Stimulated activated memory B cell treated with anti-CD40 and anti-IgM and Interleukin-4, amounts not matched to agents 10 μg/mL and 1 μg/mL and 100 μg/mL, for 72 hours (primary cell): ENCODE data around the gene STRA8.

Experiments
- ATAC-seq: fragments of 150-1000 bp; cut with Tn5 transposase; 2 replicates; pipeline ENCODE4 v1.10.0; 2021
- H3K27ac Mint-ChIP-seq: one replicate; pipeline ENCODE4 v1.8.0; 2022; ENCODE audit warnings: mild to moderate bottlenecking, mixed read lengths
- H3K27me3 Mint-ChIP-seq: one replicate; pipeline ENCODE4 v1.8.0; 2022; ENCODE audit warnings: mixed read lengths
- H3K36me3 Mint-ChIP-seq: one replicate; pipeline ENCODE4 v1.8.0; 2022; ENCODE audit warnings: mixed read lengths
- H3K4me1 Mint-ChIP-seq: one replicate; pipeline ENCODE4 v1.8.0; 2022; ENCODE audit warnings: mixed read lengths
- H3K4me3 Mint-ChIP-seq: one replicate; pipeline ENCODE4 v1.8.0; 2022; ENCODE audit warnings: mild to moderate bottlenecking, moderate library complexity, mixed read lengths
- H3K9me3 Mint-ChIP-seq: one replicate; pipeline ENCODE4 v1.8.0; 2022; ENCODE audit warnings: mixed read lengths

The STRA8 gene

DNA sequence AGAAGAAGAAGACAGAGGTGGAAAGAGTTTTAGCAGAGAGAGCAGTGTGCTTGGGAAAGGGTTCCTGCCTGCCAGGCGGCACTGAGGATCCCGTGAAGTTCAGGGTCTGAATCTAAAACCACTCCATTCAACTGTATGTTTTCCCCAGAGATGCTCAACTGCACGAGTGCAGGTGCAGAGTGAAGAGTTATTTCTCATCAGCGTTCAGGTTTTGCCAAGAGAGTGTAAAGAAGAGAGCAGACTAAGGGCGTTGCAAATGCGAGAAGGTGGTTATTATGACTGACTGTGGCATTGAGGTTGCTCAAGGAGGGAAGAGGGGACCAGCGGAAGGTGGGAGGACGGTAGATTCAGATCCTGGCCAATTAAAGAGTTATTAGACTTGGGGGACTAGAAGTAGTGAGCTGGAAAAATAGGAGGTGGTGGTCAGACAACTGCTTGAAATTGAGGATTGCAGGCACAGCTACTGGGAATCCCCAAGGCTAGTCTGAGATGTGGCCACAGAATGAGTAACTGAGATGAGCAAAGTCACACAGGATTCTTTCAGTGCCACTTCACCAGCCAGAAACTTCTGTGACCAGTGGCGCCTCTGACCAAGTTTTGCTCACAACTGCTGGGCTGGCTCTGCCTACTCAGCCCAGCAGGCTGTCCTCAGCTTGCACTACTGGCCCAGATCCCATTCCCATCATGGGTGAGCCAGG, 29.1 kb downstream of the STRA8 start:
- H3K27ac Mint-ChIP-seq = no peak overlapping the region
- H3K36me3 Mint-ChIP-seq = no peaks in the 10 kb centered on the region
- H3K27me3 Mint-ChIP-seq = peaks cover 23% of the 10 kb centered on the region
- H3K4me1 Mint-ChIP-seq = no peaks in the 10 kb centered on the region
- ATAC-seq = no peak
- no peak overlapping the region for H3K4me3 Mint-ChIP-seq
- H3K9me3 Mint-ChIP-seq = peaks cover 16% of the 10 kb centered on the region

DNA sequence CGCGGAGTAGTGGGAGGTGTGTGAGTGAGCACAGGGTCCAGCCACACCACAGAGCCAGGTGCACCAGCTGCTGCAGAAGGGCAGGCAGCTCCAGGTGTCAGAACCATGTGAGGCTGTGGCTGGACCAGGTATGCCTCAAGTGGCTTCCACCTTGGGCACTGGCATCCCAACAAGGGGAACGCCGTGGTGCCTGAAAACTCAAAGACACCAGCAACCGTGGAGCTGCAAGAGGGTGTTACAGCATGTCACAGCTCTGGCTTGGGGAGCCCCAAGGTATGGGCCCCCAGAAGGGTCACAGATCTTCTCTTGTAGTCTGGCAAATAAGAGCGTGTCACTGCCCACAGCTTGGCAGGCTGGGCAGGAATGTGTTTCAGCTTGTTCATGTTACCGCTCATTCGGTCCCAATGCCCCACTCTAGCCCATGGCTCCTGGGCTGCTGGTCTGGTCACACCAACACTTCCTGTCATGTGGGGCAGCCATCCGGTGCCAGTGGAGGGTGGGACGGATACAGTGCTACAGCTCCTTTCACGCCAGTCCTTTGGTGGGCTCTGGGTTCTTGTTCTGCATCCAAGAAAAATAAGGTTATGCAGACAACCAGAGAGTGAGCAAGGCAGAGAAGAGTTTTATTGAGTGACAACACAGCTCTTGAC, 29.8 kb downstream of the STRA8 start:
- Mint-ChIP-seq H3K27ac (no peak overlapping the region), H3K4me1 (no peaks in the 10 kb centered on the region), H3K9me3 (peaks cover 16% of the 10 kb centered on the region), H3K27me3 (peaks cover 29% of the 10 kb centered on the region), H3K4me3 (no peak overlapping the region), H3K36me3 (no peaks in the 10 kb centered on the region)
- no peak for ATAC-seq

DNA sequence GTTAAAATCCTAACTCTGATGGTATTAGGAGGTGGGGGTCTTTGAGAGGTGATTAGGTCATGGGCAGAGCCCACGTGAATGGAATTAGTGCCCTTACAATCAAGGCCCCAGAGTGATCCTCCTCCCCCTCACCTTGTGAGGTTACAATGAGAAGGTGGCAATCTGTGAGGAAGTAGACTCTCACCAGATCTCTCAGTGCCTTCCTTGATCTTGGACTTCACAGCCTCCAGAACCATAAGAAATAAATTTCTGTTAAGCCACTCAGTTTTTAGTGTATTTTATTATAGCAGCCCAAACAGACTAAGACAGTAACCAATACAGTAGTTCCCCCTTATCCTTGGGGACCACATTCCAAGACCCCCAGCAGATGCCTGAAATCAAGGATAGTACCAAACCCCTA, 32.0 kb downstream of the STRA8 start:
- no peak for ATAC-seq
- Mint-ChIP-seq H3K27ac (no peak overlapping the region), H3K36me3 (no peaks in the 10 kb centered on the region), H3K4me3 (no peak overlapping the region), H3K4me1 (no peaks in the 10 kb centered on the region), H3K27me3 (peaks cover 50% of the 10 kb centered on the region), H3K9me3 (peaks cover 16% of the 10 kb centered on the region)

DNA sequence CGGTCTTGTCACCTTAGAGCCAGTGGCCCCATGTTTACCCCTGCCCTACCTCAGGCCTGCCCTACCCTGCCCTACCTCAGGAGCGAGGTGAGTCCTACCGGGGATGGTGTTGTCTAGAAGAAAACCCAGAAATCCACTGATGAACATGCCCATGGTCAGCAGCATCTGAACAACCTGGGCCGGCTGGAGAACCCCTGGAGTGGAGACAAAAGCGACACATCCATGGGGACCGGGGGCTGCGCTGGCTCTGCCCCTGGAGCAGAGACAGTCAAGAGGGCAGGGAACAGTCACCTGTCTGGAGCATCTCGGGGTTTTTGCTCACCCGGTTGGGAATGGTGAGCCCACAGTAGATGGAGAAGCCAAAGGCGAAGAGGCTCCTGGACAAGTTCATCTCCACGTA, 36.3 kb downstream of the STRA8 start:
- Mint-ChIP-seq H3K9me3 (peaks cover 9% of the 10 kb centered on the region), H3K27ac (no peak overlapping the region), H3K4me1 (no peaks in the 10 kb centered on the region), H3K4me3 (no peak overlapping the region), H3K36me3 (no peaks in the 10 kb centered on the region), H3K27me3 (peaks cover 45% of the 10 kb centered on the region)
- ATAC-seq = peak; percentile 43

DNA sequence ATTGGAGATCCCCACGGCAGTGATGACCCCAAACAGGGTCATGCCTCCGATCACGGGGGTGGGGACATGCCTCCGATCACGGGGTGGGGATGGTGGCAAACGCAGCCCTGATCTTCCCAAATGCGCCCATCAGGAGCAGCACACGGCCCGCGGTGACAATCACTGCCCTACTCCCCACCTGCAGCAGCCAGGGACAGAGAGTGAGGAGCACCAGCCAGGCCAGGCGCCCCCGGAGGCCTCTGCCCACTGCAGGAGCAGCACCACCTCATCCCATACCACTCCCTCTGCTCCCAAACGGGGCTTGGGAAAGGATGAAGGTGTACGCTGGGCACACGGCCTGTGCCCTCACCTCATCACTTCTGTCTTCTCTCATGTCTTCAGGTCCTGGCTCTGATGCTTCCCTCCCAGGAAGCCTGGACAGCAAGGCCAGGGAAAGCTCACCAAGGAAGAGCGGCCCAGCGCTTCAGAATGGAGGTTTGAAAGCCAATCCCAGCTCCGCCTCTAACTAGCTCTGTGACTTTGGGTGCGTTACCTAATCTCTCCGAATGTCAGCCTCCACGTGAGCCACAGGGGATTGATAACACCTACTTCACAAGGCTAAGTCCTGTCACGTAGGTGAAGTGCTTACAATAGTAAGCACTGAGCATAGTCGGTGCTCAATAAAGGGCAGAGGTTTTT, 37.1 kb downstream of the STRA8 start:
- H3K27me3 Mint-ChIP-seq = peaks cover 45% of the 10 kb centered on the region
- no peak for ATAC-seq
- H3K4me3 Mint-ChIP-seq = no peak overlapping the region
- peaks cover 7% of the 10 kb centered on the region for H3K9me3 Mint-ChIP-seq
- no peaks in the 10 kb centered on the region for H3K4me1 Mint-ChIP-seq
- peak overlapping the region; percentile 29 for H3K27ac Mint-ChIP-seq
- H3K36me3 Mint-ChIP-seq = no peaks in the 10 kb centered on the region

DNA sequence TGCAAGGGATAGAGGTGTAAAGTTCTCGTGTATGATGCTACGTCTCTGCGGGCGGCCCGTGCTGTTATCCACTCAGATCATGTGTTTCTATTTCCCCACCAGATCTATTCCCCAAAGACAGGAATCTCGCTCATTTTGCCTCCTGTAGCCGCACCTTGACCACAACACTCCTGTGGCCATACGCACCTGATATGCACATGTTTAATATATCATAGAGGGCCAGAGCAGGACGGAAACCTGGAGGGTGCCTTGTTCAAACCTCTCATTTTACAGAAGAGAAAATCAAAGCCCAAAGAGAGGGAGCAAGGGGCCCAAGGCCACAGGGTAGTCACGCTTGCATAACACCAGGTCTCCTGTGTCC, 37.6 kb downstream of the STRA8 start:
- Mint-ChIP-seq H3K4me1 (no peaks in the 10 kb centered on the region), H3K4me3 (no peak overlapping the region), H3K27ac (peak overlapping the region; percentile 29), H3K36me3 (no peaks in the 10 kb centered on the region), H3K9me3 (peaks cover 7% of the 10 kb centered on the region), H3K27me3 (peaks cover 45% of the 10 kb centered on the region)
- no peak for ATAC-seq

DNA sequence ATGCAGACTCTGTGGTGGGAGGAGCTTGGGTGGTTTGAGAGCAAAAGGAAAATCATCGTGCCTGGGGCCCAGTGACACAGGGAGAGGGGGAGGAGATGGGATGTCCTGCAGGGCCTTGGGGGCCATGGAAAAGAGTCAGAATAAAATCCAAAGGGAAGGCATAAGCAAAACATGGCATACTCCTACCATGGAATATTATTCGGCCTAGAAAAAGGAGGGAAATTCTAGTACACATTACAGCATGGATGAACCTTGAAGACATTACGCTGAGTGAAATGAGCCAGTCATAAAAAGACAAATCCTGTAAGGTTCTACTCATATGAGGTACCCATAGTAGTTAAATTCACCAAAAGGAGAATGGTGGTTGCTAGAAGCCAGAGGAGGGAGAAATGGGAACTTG, 38.7 kb downstream of the STRA8 start:
- Mint-ChIP-seq H3K27me3 (peaks cover 45% of the 10 kb centered on the region), H3K4me1 (no peaks in the 10 kb centered on the region), H3K4me3 (no peak overlapping the region), H3K36me3 (no peaks in the 10 kb centered on the region), H3K27ac (no peak overlapping the region), H3K9me3 (peaks cover 4% of the 10 kb centered on the region)
- ATAC-seq = no peak

DNA sequence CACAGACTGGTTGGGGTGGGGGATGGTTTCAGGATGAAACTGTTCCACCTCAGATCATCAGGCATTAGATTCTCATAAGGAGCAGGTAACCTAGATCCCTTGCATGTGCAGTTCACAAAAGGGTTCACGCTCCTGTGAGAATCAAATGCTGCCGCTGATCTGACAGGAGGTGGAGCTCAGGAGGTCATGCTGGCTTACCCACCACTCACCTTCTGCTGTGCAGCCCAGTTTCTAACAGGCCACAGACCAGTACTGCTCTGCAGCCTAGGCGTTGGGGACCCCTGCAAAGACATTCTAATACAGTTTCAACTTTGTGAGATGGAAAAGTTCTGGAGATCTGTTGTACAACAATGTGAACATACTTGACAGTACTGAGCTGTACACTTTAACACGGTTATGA, 39.9 kb downstream of the STRA8 start:
- Mint-ChIP-seq H3K4me3 (no peak overlapping the region), H3K27me3 (peaks cover 33% of the 10 kb centered on the region), H3K4me1 (no peaks in the 10 kb centered on the region), H3K36me3 (no peaks in the 10 kb centered on the region), H3K27ac (no peak overlapping the region), H3K9me3 (peaks cover 4% of the 10 kb centered on the region)
- no peak for ATAC-seq

DNA sequence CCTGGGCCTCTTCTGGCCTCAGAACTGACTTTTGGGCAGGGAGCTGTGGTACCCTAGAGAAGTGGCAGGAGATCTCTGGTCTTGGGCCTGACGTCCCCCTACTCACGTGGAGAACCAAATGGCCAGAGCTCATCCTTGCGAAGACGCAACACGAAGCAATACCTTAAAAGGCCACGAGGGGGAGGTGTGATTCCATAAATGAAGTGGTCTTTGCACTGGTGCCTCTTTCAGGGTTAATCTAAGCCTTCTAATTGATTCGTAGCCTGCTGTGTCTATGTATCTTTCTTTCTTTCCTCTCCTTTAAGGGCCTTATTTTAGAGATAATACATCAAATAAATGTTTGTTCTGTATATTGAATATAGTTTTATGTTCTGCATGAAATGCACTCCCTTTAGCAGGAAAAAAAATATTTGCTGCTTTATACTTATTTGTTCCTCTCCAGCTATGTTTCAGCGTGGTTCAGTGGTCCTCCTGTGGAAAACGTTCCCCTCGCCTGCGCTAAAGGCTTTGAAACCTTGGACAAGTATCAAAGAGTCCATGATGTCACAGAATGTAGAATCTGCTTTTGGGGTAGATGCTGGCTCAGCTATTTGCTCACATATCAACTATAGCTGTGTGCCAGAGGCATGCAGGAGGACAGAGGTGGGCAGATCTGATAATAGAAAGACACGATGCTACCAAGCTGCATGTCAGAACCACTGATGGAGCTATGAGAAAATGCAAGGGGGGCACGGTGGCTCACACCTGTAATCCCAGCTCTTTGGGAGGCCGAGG, 41.0 kb downstream of the STRA8 start:
- ATAC-seq = peak; percentile 72

DNA sequence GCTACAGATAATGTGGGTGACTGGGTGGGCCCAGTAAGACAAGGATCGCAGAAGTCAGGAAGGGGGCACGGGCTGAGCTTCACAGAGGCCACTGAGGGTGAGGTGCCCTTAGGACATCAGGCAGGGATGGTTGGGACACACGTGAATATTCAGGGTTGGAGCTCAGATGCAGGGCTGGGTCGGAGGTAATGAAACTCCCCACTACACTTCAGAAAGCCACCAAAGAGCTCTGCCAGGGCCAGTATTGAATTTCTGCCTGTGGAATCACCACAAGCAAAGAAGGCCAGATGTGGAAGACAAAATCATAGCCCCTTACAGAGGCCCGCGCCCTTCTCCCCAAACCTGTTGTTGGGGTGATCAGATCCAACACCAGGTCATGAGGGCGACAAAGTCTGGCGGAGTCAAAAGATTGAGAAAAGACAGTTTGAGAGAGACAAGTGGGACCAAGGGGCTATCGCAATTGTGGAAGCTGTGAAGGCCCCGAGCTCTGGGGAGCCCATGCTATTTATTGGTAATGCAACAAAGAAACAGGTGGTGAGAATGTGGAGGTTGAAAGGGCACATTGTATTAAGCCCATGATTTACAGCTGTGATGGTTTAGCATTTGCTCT, 42.4 kb downstream of the STRA8 start:
- Mint-ChIP-seq H3K27ac (no peak overlapping the region), H3K4me1 (no peaks in the 10 kb centered on the region), H3K36me3 (no peaks in the 10 kb centered on the region), H3K27me3 (peaks cover 20% of the 10 kb centered on the region), H3K9me3 (peaks cover 4% of the 10 kb centered on the region), H3K4me3 (no peak overlapping the region)
- ATAC-seq = no peak

More for the DNA sequence above, 41.0 kb downstream of the STRA8 start:
- Mint-ChIP-seq H3K4me3 (no peak overlapping the region), H3K36me3 (no peaks in the 10 kb centered on the region), H3K9me3 (peaks cover 4% of the 10 kb centered on the region), H3K4me1 (no peaks in the 10 kb centered on the region), H3K27me3 (peaks cover 23% of the 10 kb centered on the region), H3K27ac (no peak overlapping the region)

DNA sequence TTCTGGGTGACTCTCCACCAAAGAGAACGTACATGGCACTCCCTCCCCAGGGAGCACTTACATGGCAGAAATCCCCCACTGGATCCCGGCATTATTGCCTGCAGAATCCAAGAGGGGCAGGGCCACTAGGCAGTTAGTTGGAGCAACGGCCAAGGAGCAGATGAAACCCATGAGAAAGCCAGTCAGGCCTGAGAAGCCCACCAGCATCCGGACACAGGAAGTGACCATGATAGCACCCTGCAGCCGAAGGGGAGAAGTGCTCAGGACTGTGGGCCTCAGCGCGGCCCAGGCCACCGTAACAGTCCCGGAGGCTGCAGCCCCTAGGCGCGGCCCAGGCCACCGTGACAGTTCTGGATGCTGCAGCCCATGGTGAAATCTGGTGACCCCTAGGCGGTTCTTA, 43.5 kb downstream of the STRA8 start:
- peaks cover 2% of the 10 kb centered on the region for H3K9me3 Mint-ChIP-seq
- H3K36me3 Mint-ChIP-seq = no peaks in the 10 kb centered on the region
- H3K4me1 Mint-ChIP-seq = peaks cover 7% of the 10 kb centered on the region
- no peak overlapping the region for H3K4me3 Mint-ChIP-seq
- H3K27ac Mint-ChIP-seq = no peak overlapping the region
- no peak for ATAC-seq
- H3K27me3 Mint-ChIP-seq = peaks cover 10% of the 10 kb centered on the region

DNA sequence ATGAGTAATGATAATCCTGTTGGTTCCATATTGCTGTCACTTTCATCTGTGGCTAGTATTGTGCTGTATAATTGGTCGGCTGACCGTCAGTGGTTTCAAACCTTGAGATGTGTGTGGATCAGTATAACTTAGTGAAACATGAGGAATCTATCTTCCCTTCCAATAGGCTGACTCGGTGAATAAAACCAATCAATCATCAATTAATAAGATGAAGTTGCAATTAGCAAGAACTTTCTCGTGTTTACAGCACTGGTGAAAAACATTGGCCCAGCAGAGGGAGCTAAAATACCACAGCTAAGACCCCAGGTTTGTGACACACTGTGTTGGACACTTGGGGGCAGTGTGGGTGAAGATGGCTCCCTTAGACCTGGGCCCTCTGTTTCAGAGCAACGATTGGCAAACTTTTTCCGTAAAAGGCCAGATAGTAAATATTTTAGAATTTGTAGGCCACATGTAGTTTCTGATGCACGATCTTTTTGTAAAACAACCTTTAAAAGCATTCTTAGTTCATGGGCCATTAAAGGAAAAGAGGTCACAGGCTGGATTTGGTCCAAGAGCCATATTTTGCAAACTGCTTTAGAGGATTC, 47.8 kb downstream of the STRA8 start:
- H3K9me3 Mint-ChIP-seq = no peaks in the 10 kb centered on the region
- no peak overlapping the region for H3K4me3 Mint-ChIP-seq
- peaks cover 10% of the 10 kb centered on the region for H3K27me3 Mint-ChIP-seq
- H3K27ac Mint-ChIP-seq = no peak overlapping the region
- H3K36me3 Mint-ChIP-seq = no peaks in the 10 kb centered on the region
- peak; percentile 90 for ATAC-seq
- H3K4me1 Mint-ChIP-seq = peaks cover 7% of the 10 kb centered on the region

DNA sequence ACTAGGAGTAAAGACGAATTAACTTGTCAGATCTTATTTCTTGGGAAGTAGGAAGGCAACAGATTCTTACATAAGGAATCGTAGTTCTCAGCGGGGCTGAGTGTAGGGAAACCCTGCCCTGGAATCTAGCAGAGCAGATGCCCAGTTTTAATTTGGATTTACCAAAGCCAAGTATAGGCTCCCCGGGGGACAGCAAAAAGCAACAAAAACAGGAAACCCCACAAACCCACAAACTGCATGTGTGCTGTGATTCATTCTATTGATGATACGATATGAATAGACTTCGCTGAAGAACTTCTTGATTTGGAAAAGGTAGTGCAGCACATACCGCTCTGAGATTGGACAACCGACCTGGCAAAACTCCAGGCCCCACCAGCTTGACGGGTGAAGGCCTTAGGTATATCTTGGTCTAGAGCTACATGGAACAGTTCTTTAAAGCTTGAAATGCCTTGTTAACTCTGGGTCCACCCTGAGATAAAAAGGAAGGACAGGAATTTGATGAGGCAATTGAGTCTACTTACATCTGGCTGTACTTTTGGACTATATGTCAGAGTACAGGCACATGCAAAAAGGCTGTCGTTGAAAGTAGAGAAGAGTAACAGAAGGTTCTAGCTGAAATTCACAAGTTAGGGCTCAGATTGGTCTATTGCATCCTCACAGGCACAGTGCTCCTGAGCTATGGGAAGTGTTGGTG, 49.1 kb downstream of the STRA8 start:
- H3K9me3 Mint-ChIP-seq = no peaks in the 10 kb centered on the region
- H3K4me1 Mint-ChIP-seq = peaks cover 7% of the 10 kb centered on the region
- no peak overlapping the region for H3K4me3 Mint-ChIP-seq
- H3K27ac Mint-ChIP-seq = no peak overlapping the region
- H3K36me3 Mint-ChIP-seq = no peaks in the 10 kb centered on the region
- peak; percentile 49 for ATAC-seq
- peaks cover 10% of the 10 kb centered on the region for H3K27me3 Mint-ChIP-seq

DNA sequence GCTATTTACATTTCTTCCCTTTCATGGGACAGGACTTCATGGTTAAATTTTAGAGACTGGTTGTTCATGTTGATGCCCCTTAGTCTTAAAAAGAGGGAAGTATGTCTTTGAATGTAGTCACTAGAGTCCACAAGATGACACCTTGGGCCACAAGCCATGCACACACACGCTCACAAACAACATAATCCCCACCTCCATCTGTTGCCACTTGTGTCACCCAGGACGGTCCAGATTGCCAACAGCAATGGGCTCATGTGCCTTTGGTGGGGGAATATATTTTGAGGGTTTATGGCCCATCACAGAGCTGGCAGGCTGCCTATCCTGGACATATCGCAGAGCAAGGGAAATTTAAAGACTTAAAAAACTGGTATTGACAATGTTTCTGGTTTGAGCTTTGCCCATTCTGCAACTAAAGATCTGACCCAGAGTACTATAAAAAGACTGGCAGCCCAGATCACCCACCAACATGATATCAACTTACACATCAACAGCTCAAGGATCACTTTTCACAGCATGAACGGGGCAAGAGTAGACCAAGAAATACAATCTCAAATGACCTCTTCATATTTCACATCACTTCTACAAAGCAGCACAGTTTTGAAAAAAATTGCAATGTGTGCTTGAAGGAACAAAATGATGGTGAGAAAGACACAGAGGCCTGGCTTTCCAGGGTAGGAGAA, 50.5 kb downstream of the STRA8 start:
- Mint-ChIP-seq H3K4me3 (no peak overlapping the region), H3K36me3 (no peaks in the 10 kb centered on the region), H3K27ac (no peak overlapping the region), H3K9me3 (no peaks in the 10 kb centered on the region), H3K4me1 (peaks cover 7% of the 10 kb centered on the region), H3K27me3 (peaks cover 10% of the 10 kb centered on the region)
- no peak for ATAC-seq
